Pancreas (tissue), 10 donors: Measurements from ENCODE around the gene SLIT3. TPM values are rescaled to one million over a fixed set of nuclear protein-coding genes. Genes with fewer than 3 reads are reported as not detected.

Experiments
- ATAC-seq, 4 donors: fragments of 200-7000 bp; cut with Tn5 transposase; one replicate each; pipeline versions ENCODE4 v1.8.0 to v1.9.1; 2020; ENCODE audit warnings: mild to moderate bottlenecking in 4 of 4, moderate library complexity in 4 of 4
- DNase-seq, 6 donors: peaks; one replicate each; pipeline ENCODE4 v3.0.0-alpha.2; 2020
- FAIRE-seq: peaks from 2 replicates; lab custom pipeline; 2012; peaks lifted over from hg19 to GRCh38; lab: Jason Lieb, UNC
- H3K27ac ChIP-seq, 4 donors: fragments of 200-600 bp; sonication (generic); 1 replicate in 3 of 4; 2 replicates in 1 of 4; pipeline versions ENCODE4 v1.5.0 to v1.8.0; 2020
- H3K27me3 ChIP-seq, 4 donors: fragments of 200-600 bp; one replicate each; pipeline ENCODE4 v1.8.0; 2021
- H3K36me3 ChIP-seq, 3 donors: fragments of 200-600 bp; sonication (generic) in 1 of 3; one replicate each; pipeline versions ENCODE4 v1.5.0 to v1.8.0; 2020 to 2021
- H3K4me1 ChIP-seq, 3 donors: fragments of 200-600 bp; one replicate each; pipeline ENCODE4 v1.8.0; 2021
- H3K4me3 ChIP-seq, 4 donors: fragments of 200-600 bp; sonication (generic) in 2 of 4; one replicate each; pipeline versions ENCODE4 v1.5.0 to v1.8.0; 2020 to 2021
- H3K9me3 ChIP-seq, 4 donors: fragments of 200-600 bp; one replicate each; pipeline ENCODE4 v1.8.0; 2021
- WGBS, 2 donors: extraction: QIAGEN DNeasy Blood & Tissue Kit; methylation state at CpG; one replicate each; pipeline ENCODE4 v1.1.7; 2013; 5-methylcytosine and 5-hydroxymethylcytosine counted together
- intact Hi-C, 3 donors: fragments of 100-400 bp; cut with DNase I; formaldehyde crosslinking; loops; one replicate each; pipeline versions ENCODE4 v1.11.1 to v1.14.2; 2022
- polyA plus RNA-seq, 2 donors: library from polyadenylated mRNA; stranded (reverse); fragments of 200-250 nt; gene quantifications; one replicate each; pipeline ENCODE4 v1.2.3, GENCODE V29; 2013
- total RNA-seq, 6 donors: library from RNA; stranded (reverse); fragmentation: NEBNext Ultra II Directional in 4 of 6; extraction: Animal tissue kit (Norgen Biotek cat#: 25700) in 4 of 6; gene quantifications; one replicate each; pipeline versions ENCODE4 v1.2.1 to v1.2.4, GENCODE V29; 2021 to 2023
- TF ChIP-seq, protein P1 (sequence below), 4 donors: fragments of 200-600 bp; sonication (generic) in 3 of 4; IDR thresholded peaks; one replicate each; pipeline versions ENCODE4 v1.5.0 to v1.8.0; 2021; ENCODE audit warnings: antibody characterized with exemption in 4 of 4
- donor health status: healthy with polysubstance abuse.
- donor health status: DM: no; HTN: no; CAD: no; lungs with moderate emphysema.
- donor health status: DM: no; HTN: no; CAD: no.
- donor health status: control.
- donor health status: control.
- donor health status: Bipolar disorder and iron deficiency.
- donor health status: DM: yes; HTN: yes; CAD: no.
- donor health status: DM: no; HTN: no; CAD: no.
- donor health status: DM: no; HTN: no; CAD: no.
- donor health status: DM: yes; HTN: yes; CAD: no.

The SLIT3 gene
- total and polyA plus RNA-seq, 8 donors = 1.1 to 11.4 (median 2.1) TPM

DNA sequence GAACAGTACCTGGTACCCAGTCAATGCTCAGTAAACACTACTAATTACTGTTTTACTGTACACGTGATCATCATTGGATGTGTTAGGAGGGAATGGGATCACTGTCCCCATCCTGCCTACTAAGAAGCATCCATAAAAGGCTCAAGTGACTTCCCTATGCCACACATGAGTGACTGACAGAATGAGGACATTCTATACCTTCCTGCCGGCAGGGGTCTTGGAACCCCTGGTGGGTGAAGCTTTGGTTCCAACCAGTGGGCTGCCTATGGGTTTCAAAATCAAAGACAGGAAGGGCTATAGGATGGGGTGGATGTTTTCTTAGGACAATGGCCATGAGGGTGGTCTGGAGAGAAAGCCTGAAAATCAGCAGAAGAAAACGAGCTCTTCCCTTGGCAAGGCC, 512.2 kb downstream of the SLIT3 start:
- Histone ChIP-seq H3K27me3 (no peaks in the 10 kb centered on the region), H3K4me3 (no peak overlapping the region), H3K9me3 (no peaks in the 10 kb centered on the region), H3K27ac (no peak overlapping the region), H3K4me1 (no peaks in the 10 kb centered on the region), H3K36me3 (no peaks in the 10 kb centered on the region)
- intact Hi-C loops = no loop called here
- FAIRE-seq (no peak), ATAC-seq (no peak), DNase-seq (no peak)
- 58 to 73% methylated on average over 3 of the region's 3 CpGs for WGBS, 2 donors
- TF ChIP-seq, protein P1, sequence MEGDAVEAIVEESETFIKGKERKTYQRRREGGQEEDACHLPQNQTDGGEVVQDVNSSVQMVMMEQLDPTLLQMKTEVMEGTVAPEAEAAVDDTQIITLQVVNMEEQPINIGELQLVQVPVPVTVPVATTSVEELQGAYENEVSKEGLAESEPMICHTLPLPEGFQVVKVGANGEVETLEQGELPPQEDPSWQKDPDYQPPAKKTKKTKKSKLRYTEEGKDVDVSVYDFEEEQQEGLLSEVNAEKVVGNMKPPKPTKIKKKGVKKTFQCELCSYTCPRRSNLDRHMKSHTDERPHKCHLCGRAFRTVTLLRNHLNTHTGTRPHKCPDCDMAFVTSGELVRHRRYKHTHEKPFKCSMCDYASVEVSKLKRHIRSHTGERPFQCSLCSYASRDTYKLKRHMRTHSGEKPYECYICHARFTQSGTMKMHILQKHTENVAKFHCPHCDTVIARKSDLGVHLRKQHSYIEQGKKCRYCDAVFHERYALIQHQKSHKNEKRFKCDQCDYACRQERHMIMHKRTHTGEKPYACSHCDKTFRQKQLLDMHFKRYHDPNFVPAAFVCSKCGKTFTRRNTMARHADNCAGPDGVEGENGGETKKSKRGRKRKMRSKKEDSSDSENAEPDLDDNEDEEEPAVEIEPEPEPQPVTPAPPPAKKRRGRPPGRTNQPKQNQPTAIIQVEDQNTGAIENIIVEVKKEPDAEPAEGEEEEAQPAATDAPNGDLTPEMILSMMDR (IDR thresholded peaks at IDR 0.05) = no peak

DNA sequence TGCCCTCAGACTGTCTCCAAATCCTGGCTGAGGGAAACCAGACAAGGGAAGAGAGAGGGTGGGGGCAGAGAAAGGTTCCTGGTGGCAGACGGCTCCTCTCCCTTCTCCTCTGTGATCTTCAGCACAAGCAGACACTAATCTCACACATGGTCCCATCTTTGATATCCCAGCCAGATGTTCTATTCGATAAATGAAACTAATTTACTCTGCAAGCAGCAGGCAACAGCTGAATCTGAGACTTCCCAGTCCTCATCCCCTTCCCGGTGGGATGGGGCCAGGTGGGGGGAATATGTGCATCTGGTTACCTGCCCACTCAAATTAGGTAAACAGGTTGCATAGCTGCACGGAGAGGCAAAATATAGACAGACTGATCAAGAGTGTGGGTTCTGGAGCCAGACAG, 512.8 kb downstream of the SLIT3 start:
- TF ChIP-seq, protein P1 (IDR thresholded peaks at IDR 0.05) = no peak
- no peaks in the 10 kb centered on the region for H3K4me1 ChIP-seq
- DNase-seq = no peak
- no peaks in the 10 kb centered on the region for H3K36me3 ChIP-seq
- FAIRE-seq = no peak
- 63 to 64% methylated on average over 4 of the region's 4 CpGs for WGBS, 2 donors
- intact Hi-C loops = no loop called here
- no peak overlapping the region for H3K4me3 ChIP-seq
- H3K9me3 ChIP-seq = no peaks in the 10 kb centered on the region
- ATAC-seq = no peak
- no peak overlapping the region for H3K27ac ChIP-seq
- H3K27me3 ChIP-seq = no peaks in the 10 kb centered on the region

DNA sequence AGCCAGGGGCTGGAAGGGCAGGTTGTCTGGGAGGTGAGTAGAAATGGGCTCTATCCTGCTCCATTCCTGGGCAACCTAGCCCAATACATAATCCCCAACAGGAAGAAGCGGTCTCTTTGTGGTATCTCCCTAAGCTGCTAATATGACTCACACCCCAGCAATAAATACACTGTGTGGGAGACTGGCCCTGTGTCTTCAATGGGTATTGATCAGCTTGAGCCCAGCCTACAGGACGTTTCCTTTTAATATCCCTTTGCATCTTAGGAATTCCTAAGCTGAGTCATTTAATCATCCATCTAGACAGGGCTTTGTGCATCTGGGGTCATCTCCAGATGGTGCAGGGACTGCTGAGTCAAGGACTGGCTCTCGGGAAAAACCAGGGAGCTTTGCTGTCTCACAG, 514.8 kb downstream of the SLIT3 start:
- Histone ChIP-seq H3K36me3 (no peaks in the 10 kb centered on the region), H3K4me1 (no peaks in the 10 kb centered on the region), H3K27ac (no peak overlapping the region), H3K27me3 (no peaks in the 10 kb centered on the region), H3K9me3 (no peaks in the 10 kb centered on the region), H3K4me3 (no peak overlapping the region)
- DNase-seq (no peak), FAIRE-seq (no peak), ATAC-seq (no peak)
- intact Hi-C loops = no loop called here
- TF ChIP-seq, protein P1 (IDR thresholded peaks at IDR 0.05) = no peak
- 58 to 73% methylated on average over 3 of the region's 3 CpGs for WGBS, 2 donors

DNA sequence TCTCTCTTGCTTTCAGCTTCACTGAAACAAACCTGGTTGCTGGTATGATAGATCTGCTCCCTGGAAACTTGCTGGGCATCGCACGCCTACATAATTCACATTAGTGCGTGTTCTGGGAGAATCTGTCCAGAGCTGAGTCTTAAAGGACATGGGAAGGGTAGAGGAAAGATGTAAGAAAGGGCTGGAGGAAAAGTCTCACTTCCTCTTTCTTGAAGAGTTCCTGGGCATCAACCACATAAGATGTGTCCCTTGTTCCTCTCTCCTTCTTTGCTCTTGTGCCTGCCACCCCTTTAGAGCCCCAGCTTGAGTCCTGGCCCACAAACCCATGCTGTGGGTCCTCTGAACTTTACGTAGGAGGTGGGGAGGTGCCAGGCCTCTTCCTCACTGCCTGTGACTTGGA, 516.5 kb downstream of the SLIT3 start:
- DNase-seq (no peak), FAIRE-seq (no peak), ATAC-seq (no peak)
- TF ChIP-seq, protein P1 (IDR thresholded peaks at IDR 0.05) = no peak
- WGBS, 2 donors = 80 to 89% methylated on average over 4 of the region's 4 CpGs
- intact Hi-C loops = no loop called here
- H3K4me1 ChIP-seq = no peaks in the 10 kb centered on the region
- H3K9me3 ChIP-seq = no peaks in the 10 kb centered on the region
- no peak overlapping the region for H3K27ac ChIP-seq
- H3K27me3 ChIP-seq = no peaks in the 10 kb centered on the region
- no peaks in the 10 kb centered on the region for H3K36me3 ChIP-seq
- no peak overlapping the region for H3K4me3 ChIP-seq

DNA sequence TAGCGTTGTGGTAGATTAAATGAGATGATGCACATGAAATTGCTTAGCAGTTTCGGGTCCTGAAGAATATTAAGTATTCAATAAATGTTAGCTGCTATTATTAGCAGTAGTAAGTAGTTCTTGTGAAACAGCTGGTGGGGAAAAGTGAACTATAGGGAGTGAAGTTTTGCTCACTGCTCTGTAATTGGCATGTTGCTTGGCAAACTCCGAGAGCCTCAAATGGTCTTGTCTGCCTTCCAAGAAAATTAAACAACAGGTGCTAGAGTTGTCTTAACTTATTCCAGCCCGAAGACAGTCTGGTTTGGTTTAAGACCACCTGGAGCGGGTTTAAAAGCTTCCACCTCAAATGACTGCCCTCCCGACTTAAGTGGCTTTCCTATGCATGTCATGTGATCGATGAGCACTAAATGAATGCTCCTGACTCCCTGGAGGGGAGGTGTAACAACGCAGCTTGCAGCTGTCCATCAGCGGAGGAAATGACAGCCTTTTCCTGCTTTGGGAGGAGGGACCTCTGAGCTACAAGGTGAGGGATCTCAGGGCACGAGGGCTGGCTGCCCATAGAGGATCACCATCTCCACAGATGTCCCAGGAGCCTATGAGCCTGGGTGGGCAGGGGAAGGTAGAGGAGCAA, 518.9 kb downstream of the SLIT3 start:
- Histone ChIP-seq H3K4me3 (no peak overlapping the region), H3K9me3 (no peaks in the 10 kb centered on the region), H3K27me3 (no peaks in the 10 kb centered on the region), H3K4me1 (no peaks in the 10 kb centered on the region), H3K36me3 (no peaks in the 10 kb centered on the region), H3K27ac (no peak overlapping the region)
- intact Hi-C loops = no loop called here
- FAIRE-seq = no peak
- DNase-seq = no peak
- ATAC-seq = no peak
- TF ChIP-seq, protein P1 (IDR thresholded peaks at IDR 0.05) = no peak
- 52 to 59% methylated on average over 10 of the region's 10 CpGs for WGBS, 2 donors
